ENCODE data around the gene RPS21.

Gene RPS21

DNA sequence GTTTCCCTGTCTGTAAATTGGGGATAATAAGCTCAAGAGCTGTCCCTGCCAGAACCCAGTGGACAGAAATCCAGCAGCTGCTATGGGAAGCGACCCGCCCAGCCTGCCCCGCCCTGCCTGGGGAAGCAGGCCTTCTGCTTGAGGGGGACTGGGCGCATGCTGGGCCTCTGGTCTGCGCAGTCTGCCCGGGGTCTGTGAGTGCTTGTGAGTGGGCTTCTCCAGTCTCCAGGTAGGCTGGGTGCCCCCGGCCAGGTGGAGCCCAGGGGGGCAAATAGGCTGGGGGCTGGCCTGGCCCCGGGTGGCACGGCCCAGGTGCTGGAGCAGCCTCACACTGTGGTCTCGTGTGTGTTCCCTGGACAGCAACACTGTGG, 41.1 kb downstream of the RPS21 start:
- no peak for DNase-seq

- DNase-seq, result peak; percentile 9
Measured at GRCh38 chr20:62428396-62429295, 41.7 kb downstream of the RPS21 start.

DNA sequence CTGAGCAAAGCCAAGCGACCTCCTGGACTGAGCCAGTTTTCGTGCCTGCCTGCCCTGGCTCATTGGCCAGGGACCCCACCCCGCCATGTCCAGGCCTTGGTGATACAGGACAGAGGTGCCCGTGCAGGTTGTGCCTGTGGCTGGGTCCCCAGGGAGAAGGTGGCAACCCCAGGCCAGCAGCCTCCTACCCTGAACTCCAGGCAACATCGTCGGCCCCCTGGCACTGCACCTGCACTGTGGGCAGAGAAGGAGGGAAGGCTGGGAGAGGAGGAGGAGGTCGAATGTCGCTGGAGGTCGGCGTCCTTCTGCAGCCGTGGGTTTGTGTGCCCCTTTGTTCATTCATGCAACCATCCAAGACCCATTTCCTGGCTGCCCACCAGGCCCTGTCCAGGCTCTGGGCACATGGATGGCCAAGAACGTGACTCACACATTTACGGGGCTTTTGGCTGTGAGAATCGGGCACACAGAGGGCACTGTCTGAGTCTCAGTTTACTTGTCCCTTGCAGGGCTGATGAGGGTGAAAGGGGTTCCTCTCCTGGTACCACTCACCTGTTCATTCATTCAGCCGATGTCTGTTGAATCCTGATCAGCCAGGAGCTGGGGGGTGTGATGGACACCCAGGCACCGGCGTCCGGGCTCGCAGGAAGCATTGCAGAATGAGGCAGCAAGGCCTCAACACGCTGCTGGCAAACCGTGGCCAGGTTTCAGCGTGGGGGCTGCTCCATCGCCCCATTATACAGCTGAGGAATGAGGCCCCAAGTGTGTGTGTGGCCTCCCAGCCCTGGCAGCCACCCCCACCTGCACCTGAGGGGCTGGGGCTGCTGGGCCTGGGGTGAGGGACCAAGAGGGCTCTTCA, 42.8 kb downstream of the RPS21 start:
- DNase-seq, result no peak

DNA sequence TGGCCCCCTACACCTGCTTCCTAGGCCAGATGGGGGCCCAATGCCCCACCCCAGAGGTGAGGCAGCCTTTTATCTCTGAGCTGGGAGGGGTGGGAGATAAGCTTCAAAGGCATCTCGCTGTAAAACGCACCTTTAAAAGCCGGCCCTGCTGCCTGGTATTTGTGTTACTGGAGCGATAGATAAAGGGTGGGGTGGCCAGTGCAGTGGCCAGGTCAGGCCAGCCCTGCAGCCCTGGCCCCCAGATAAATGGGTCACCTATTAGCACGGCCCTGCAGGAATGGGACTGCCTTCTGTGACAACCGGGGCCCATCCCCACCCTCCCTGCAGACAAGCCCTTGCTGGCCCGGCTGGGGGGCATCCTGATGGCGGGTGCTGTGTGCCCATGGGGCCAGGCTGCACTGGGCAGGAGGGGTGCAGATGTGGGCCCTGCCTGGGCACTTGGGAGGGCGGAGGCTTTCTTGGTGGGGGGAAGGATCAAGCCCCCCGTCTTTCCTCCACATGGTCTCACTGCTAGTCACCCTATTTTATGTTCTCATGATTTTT, 43.5 kb downstream of the RPS21 start:
- DNase-seq, result no peak

- no peak for DNase-seq
Measured at GRCh38 chr20:62430866-62431447, 44.1 kb downstream of the RPS21 start.

GRCh38 chr20:62433658-62434497, 47.0 kb downstream of the RPS21 start:
- DNase-seq, result no peak

GRCh38 chr20:62436692-62437091, 49.8 kb downstream of the RPS21 start:
- no peak for DNase-seq

GRCh38 chr20:62437496-62437895, 50.6 kb downstream of the RPS21 start:
- DNase-seq, result no peak

- DNase-seq, result peak; percentile 90
Measured at GRCh38 chr20:62437927-62438326, 51.0 kb downstream of the RPS21 start.

Measured in DMS79 (cell line).